Mononuclear cell (primary cell): Measurements from ENCODE around the gene MEIS1. TPM values are rescaled to one million over a fixed set of nuclear protein-coding genes. Genes with fewer than 3 reads are reported as not detected.

Source experiments
- H3K27me3 ChIP-seq: 2 replicates; pipeline ENCODE4 v1.6.0; 2011; ENCODE audit warnings: low read length, control low read depth; ENCODE audit not compliant: insufficient read depth
- H3K4me1 ChIP-seq: 2 replicates; pipeline ENCODE4 v1.5.1; 2011; ENCODE audit warnings: mild to moderate bottlenecking, low read length, control low read depth; ENCODE audit not compliant: insufficient read depth
- H3K4me3 ChIP-seq: 2 replicates; pipeline ENCODE4 v1.5.1; 2011; ENCODE audit warnings: mild to moderate bottlenecking, low read length, moderate library complexity
- H3K9me3 ChIP-seq: 2 replicates; pipeline ENCODE4 v1.5.1; 2011; ENCODE audit warnings: low read depth, mild to moderate bottlenecking, control low read depth, low read length
- total RNA-seq: library from RNA; depleted of rRNA; stranded (reverse); fragments of >200 nt; gene quantifications from one replicate; pipeline ENCODE4 v1.2.3, GENCODE V29; 2012

The MEIS1 gene
- total RNA-seq, 1 donor: 4.9 TPM

DNA sequence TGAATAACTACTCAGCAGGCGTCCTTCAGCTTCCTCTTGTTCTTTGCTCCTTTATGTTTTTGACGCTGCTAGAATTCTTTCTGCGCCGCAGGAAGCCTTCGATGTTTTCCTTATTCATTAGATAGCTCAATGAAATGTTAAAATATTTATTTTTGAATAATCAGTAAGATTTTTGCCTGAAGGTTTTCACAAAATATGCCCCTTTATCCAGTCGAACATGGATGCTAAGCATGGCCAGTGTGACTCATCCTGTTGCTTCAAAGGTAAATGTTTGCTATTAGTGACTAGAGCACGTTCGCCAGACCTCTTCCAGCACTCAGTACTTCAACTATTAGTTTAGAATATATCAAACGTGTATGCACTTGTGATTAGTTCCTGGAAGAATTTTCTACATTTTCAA, 7.6 kb upstream of the MEIS1 start:
- Histone ChIP-seq H3K9me3 (no peaks in the 10 kb centered on the region), H3K4me1 (no peaks in the 10 kb centered on the region), H3K27me3 (peaks cover 83% of the 10 kb centered on the region), H3K4me3 (no peak overlapping the region)

DNA sequence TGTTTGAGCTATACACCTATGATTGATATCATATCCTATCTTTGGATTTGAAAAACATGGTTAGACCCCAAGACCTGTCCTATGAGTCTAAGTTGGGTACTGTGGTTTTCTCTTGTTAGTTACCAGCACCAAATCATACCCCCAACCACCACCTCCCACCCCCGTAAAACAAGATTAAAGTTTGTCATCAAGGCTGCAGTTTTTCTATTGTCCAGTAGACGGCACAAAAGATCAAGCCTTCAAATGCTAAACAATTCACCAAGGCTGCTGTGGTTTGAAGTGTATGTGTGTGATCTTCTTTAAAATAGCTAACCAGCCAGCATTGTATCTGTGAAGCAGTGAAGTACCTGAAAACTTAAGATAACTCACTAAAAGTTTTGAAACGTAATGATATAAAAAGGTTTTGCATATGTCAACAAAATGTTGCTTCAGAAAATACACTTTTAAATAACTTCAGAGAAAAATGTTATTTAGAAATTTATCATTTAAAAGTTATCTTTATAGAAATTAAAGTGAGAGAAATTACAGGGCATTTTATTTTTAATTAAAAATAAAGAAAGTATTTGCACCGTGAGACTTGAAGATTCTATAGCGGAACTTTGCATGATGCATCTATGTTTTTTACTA, 5.8 kb upstream of the MEIS1 start:
- H3K27me3 ChIP-seq: peaks cover 96% of the 10 kb centered on the region
- H3K4me3 ChIP-seq: no peak overlapping the region
- no peaks in the 10 kb centered on the region for H3K9me3 ChIP-seq
- peaks cover 17% of the 10 kb centered on the region for H3K4me1 ChIP-seq

DNA sequence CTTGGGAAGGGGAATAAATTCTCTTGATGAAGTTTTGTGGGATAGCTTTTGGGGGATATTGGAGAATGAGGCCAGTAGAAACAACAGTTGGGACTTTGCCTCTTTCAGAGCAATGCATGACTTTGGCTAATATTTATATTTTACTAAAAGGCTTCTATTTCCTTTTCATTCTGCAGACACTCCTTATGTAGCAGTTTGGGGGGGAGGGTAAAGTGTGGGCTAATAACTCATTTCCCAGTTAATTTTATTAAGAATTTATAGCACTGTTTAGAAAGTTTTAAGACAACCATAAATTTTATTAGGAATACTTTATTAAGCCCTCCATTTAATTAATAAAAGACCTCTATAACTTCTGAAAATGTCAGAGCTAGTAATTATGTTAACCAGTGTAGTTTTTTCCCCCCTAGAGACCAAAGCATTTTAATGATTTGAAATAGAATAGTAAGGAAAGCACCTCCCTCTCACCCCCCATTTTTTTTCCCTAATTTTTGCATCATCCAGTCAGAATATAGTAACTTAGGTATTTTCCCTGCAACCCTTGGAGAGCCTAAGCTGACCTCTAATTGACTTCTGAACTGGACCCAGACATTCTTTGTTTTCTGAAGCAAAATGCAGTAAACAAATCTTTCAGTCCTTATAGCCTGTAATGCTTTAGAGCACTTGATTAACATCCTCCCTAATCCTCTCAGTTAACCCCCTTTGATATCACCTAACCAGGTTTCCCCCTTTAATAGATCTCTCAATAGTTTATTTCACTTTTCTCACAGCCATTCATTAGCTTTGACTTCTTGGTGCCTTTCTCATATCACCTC, 5.0 kb upstream of the MEIS1 start:
- Histone ChIP-seq H3K27me3 (peaks cover 94% of the 10 kb centered on the region), H3K4me3 (no peak overlapping the region), H3K4me1 (peaks cover 24% of the 10 kb centered on the region), H3K9me3 (no peaks in the 10 kb centered on the region)

DNA sequence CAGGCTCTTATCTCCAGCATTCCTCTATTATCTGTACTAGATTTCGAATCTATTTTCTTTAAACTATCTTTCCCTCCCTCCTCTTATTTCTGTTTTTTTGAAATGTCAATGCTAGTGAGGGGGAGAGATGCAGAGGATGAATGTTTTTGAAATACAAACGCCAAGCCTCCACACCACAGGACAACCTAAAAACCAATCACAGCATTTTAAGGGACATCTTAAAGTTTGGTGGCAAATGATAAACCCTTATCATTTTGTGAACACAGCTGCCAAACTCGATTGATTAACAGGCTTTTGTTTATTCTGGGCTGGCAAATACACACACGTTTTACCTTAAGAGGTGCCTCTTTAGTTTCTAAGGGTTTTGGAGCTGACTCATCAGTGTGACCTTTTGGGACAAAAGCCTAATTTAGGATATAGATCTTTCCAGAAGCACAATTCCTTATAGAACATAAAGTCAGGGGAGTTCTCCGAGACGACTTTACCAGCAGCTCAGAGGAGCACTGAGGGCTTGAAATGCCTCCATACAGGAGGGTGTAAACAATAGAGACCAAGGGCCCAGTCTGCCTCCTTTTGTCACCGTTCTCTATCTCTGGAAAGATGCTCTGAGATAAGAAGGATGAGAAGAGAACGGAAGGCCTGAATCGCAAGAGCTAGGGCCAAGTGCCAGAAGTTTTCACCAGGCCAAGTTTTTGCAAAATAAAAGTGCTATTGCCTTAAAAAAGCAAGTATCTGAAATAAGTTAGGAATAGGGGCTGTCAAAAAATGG, 4.2 kb upstream of the MEIS1 start:
- no peaks in the 10 kb centered on the region for H3K9me3 ChIP-seq
- H3K27me3 ChIP-seq: peaks cover 93% of the 10 kb centered on the region
- no peak overlapping the region for H3K4me3 ChIP-seq
- peaks cover 27% of the 10 kb centered on the region for H3K4me1 ChIP-seq

DNA sequence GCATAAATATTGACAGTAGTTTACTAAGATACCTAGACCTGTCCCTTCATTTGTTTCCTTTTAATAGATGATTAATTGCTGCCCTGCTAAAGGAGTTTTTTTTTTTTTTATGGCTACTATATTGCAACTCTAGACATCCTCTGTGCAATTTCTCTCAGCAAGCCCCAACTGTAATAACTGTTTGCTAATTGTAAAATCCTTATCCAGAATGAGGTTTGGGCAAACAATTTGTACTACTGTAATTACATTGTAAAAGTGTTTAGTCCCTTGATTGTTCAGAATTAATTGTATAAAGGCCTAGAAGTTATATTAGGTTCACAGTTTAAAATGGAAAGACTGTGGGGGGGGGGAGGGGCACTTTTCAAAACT, 3.7 kb upstream of the MEIS1 start:
- H3K4me1 ChIP-seq: peaks cover 29% of the 10 kb centered on the region
- no peaks in the 10 kb centered on the region for H3K9me3 ChIP-seq
- no peak overlapping the region for H3K4me3 ChIP-seq
- H3K27me3 ChIP-seq: peaks cover 93% of the 10 kb centered on the region

DNA sequence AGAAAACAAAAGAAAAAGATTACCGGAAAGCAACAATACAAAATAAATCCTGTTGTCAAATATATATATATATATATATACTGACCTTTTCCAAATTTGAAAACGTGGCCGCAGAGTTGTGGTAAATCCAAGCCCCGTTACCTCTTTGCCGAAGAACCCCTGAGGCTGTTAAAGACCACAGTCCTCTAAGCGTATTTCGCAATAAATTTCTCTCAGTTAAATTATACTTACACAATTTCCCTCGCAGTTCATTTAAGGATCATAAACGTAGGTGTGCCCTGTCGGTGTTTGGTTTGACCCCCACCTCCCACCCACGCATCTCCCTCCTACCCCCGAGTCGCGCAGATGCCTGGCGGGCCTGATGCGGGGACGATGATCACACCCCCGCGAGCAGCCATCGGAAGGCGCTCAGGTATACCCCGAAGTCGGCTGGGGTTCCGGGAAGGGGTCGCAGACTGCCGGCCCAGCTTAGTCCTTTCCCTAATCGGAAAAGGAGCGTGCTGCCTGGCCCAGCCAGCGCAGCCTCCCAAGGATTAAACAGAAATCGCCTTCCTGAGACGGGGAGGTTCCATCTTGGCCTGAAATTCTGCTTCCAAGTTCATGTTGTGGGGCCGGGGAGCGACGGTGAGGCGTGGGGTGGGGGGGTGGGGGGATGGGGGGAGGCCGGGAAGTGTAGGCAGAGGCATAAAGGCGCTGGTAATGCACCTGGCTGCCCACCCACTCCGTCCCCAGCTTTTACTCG, 2.9 kb upstream of the MEIS1 start:
- Histone ChIP-seq H3K4me1 (peaks cover 29% of the 10 kb centered on the region), H3K27me3 (peaks cover 93% of the 10 kb centered on the region), H3K4me3 (no peak overlapping the region), H3K9me3 (no peaks in the 10 kb centered on the region)

DNA sequence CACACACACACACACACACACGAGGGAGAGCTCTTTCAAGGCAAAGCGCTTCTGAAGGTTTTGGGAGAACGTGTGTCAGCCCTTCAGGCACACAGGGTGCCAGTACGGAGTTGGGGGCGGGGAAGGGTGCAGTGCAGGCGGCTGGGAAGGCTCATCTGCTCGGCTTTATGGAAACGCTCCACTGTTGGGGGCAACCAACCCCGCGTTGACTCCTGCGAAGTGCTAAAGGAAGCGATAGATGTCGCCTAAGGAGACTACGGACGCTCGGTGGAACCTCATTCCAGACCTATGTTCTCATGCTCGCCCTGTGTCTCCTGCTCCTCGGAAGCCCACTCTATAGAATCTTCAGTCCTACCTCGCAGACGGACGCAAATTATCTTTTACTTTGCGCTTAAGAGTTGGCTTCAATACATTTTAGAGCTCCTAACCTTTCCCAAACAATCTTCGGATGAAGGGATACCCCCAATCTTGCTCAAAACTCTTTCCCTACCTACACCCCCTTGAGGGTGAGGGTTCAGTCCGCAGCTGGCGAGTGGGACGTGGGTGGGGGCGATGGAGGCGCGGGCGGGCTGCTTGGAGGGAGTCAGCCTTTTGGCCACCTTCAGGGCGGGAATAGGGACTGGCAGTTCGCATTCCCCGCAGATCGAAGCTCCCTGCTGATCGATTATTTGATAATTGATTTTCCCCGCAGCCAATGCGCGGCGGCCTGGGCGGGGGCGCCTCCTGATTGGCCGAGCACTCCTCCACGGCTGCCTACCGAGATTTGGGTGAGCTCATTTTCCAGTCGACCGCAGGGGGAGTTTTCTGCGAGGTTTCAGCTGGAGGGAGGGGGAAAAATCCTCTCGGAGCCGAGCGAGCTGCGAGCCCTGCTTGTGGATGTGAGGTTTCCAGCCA, 1.9 kb upstream of the MEIS1 start:
- Histone ChIP-seq H3K4me3 (peak overlapping the region; percentile 39), H3K27me3 (peaks cover 93% of the 10 kb centered on the region), H3K4me1 (peaks cover 31% of the 10 kb centered on the region)

DNA sequence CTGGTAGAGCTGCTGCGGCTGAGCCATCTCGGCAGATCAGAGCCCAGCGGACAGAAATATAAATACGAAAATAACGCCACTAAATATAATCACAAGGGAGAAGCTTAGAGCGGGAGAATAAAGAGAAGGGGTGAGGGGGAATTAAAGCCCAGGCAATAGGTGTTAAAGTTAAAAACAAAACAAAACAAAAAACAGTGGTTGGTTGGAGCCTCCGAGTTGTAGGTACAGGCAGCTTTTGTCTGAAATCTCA, 1.3 kb upstream of the MEIS1 start:
- Histone ChIP-seq H3K4me3 (peak overlapping the region; percentile 39), H3K27me3 (peaks cover 93% of the 10 kb centered on the region), H3K4me1 (peaks cover 35% of the 10 kb centered on the region), H3K9me3 (no peaks in the 10 kb centered on the region)

More for the DNA sequence above, 1.9 kb upstream of the MEIS1 start:
- H3K9me3 ChIP-seq: no peaks in the 10 kb centered on the region

DNA sequence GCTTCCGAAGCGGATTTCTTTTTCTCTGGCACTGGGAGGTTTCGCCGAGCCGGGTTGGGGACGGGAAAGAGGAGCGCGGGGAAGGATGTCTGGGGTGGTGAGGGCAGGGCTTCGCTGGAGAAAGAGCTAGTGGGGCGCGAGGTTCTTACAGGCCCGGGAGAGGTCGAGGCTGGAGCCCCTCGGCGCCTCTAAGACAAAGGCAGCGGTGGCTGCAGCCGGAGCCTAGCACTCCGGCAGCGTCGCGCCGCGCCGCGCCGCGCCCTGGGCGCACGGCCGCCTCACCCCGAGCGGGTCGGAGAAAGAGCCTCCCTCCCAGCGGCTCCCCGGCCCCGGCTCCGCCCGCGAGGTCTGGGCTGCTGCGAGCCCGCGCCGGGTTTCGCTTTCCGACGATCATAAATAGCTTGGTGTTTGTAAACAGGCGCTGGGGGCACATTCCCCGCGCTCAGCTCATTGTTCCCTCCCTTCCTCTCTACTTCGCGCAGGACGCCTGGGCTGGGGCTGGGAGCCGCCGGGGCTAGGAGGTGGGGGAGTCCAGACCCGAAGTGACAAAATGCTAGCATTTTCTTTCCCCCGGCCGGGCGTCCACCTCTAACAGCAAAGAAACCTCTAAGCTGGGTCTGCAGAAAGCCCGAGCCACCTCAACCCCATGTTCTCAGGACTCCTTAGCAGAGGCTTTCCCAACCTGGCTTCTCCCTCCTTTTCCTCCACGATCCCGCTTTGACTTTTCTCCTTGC, 813 bp upstream of the MEIS1 start:
- Histone ChIP-seq H3K4me3 (peak overlapping the region; percentile 39), H3K4me1 (peaks cover 39% of the 10 kb centered on the region), H3K27me3 (peaks cover 93% of the 10 kb centered on the region), H3K9me3 (no peaks in the 10 kb centered on the region)

DNA sequence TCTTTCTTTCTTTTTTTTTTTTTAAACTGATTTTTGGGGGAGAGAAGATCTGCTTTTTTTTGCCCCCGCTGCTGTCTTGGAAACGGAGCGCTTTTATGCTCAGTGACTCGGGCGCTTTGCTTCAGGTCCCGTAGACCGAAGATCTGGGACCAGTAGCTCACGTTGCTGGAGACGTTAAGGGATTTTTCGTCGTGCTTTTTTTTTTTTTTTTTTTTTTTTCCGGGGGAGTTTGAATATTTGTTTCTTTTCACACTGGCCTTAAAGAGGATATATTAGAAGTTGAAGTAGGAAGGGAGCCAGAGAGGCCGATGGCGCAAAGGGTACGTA, 587 bp downstream of the MEIS1 start:
- H3K9me3 ChIP-seq: no peaks in the 10 kb centered on the region
- H3K4me1 ChIP-seq: peaks cover 50% of the 10 kb centered on the region
- H3K27me3 ChIP-seq: peaks cover 93% of the 10 kb centered on the region
- H3K4me3 ChIP-seq: peak overlapping the region; percentile 39

DNA sequence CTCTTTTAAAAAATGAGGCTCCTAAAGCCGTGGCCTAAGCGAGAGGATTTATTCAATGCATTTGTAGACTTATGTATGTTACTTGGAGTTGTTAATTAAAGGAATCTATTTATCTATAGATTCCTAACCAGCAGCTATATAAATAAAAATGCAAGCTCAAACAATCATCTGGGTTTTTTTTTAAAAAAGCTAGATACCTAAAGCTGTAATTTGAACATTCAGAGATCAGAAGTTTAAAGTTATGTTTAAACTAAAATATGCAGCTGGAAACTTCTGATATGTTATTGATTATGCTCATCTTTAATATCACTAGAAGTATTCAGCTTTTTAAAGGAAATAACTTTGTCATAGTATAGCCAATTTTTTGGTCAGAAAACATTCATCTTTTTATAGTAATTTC, 1.0 kb downstream of the MEIS1 start:
- Histone ChIP-seq H3K27me3 (peaks cover 93% of the 10 kb centered on the region), H3K9me3 (no peaks in the 10 kb centered on the region), H3K4me3 (no peak overlapping the region), H3K4me1 (peaks cover 50% of the 10 kb centered on the region)

DNA sequence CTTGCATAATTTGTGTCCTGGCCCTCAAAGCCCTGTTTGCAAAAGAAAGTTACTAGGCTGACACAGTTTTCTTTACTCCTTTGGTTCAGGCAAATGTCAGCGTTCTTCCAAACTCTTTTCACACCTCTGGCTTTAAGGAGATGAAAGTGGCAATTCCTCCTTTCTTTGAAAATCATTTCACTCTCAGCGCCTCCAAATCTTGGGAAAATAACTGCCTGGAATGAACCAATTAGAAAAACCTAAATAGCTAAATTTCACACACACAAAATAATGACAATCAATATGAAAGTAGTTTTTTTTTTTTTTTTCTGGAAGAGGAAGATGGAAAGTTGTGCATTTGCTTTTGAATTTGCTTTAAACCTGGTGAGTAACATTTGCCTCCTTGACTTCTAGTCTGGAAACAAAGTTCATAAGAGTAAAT, 1.7 kb downstream of the MEIS1 start:
- Histone ChIP-seq H3K27me3 (peaks cover 93% of the 10 kb centered on the region), H3K9me3 (no peaks in the 10 kb centered on the region), H3K4me1 (peaks cover 50% of the 10 kb centered on the region), H3K4me3 (no peak overlapping the region)

DNA sequence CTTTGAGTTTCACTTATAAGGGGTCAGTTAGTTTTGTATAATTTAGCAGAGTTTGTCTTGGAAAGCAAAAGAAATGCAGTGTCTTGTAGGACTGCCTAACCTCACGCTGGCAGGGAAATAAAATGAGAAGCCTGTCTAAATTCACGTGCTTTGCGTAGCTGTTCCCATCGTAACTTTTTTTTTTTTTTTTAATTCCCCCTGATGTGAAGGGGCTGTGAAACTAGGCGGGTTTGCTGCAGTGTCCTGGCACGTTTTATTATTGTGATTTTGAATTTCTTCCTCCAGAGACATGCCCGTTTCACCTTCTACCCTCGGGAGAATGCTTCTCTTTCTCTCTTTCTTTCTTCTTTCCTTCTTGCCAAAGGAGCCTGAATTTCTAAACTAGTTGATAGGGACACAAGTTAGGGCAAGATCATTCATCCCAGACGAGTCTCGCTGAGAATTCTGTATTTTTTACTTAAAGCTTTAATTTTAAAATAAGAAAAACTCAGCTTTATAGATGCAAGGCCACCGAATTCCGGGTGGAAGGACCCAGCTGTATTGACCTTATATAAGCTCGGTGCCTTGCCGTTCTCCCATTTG, 2.3 kb downstream of the MEIS1 start:
- peaks cover 50% of the 10 kb centered on the region for H3K4me1 ChIP-seq
- no peaks in the 10 kb centered on the region for H3K9me3 ChIP-seq
- peaks cover 93% of the 10 kb centered on the region for H3K27me3 ChIP-seq
- no peak overlapping the region for H3K4me3 ChIP-seq
